K562 (cell line): ENCODE data around the gene UQCR11. TPM values are rescaled to one million over a fixed set of nuclear protein-coding genes. Genes with fewer than 3 reads are reported as not detected.
A peak's percentile ranks its signal among the peaks of the same experiment; 100 is the strongest.

Experiments used
- CEBPB ChIP-seq: fragments of 450-650 bp; IDR thresholded peaks from 2 replicates; pipeline ENCODE4 v1.6.1; 2016; ENCODE audit warnings: missing genetic modification characterization, missing compliant biosample characterization
- CEBPG ChIP-seq, 3 experiments: fragments of 200-800 bp in 1 of 3; sonication (Bioruptor generic) in 1 of 3; sonication (generic) in 1 of 3; formaldehyde crosslinking in 1 of 3; IDR thresholded peaks in 2 of 3; conservative IDR thresholded peaks in 1 of 3; 2 replicates each; pipeline versions ENCODE4 v1.6.1 to v1.8.0; 2016 to 2022; ENCODE audit warnings: missing compliant biosample characterization in 2 of 3, missing genetic modification characterization in 2 of 3, mild to moderate bottlenecking in 1 of 3, missing genetic modification reagents in 1 of 3
- ELK1 ChIP-seq: sonication (generic); formaldehyde crosslinking; IDR thresholded peaks from 2 replicates; pipeline ENCODE4 v1.8.1; 2022; ENCODE audit warnings: missing genetic modification reagents
- FOXM1 ChIP-seq, 2 experiments: fragments of 450-650 bp in 1 of 2; sonication (generic) in 1 of 2; formaldehyde crosslinking in 1 of 2; IDR thresholded peaks; 2 replicates each; pipeline versions ENCODE4 v1.6.1 to v1.9.0; 2017 to 2022; ENCODE audit warnings: low read depth in 2 of 2, mild to moderate bottlenecking in 2 of 2, missing genetic modification reagents in 1 of 2, moderate library complexity in 1 of 2
- MTA1 ChIP-seq: fragments of 450-650 bp; IDR thresholded peaks from 2 replicates; pipeline ENCODE4 v1.6.1; 2017; ENCODE audit warnings: borderline replicate concordance
- NR4A1 ChIP-seq, 2 experiments: fragments of 250-450 bp in 1 of 2; fragments of 450-650 bp in 1 of 2; sonication (Bioruptor Pico) in 1 of 2; IDR thresholded peaks; 2 replicates each; pipeline versions ENCODE4 v1.4.0 to v1.6.1; 2016 to 2020; ENCODE audit warnings: mild to moderate bottlenecking in 2 of 2, missing compliant biosample characterization in 1 of 2, missing genetic modification characterization in 1 of 2, moderate library complexity in 1 of 2
- VEZF1 ChIP-seq: fragments of 200-800 bp; sonication (Bioruptor generic); IDR thresholded peaks from 2 replicates; pipeline ENCODE4 v1.6.1; 2017; ENCODE audit warnings: missing genetic modification characterization, missing compliant biosample characterization
- ZNF436 ChIP-seq: fragments of 250-450, 450-650 bp; sonication (Bioruptor Pico); formaldehyde crosslinking; IDR thresholded peaks from 2 replicates; pipeline ENCODE4 v1.7.0; 2020; ENCODE audit warnings: mild to moderate bottlenecking
- ZNF644 ChIP-seq: fragments of 200-800 bp; sonication (Bioruptor generic); IDR thresholded peaks from 2 replicates; pipeline ENCODE4 v1.6.1; 2016; ENCODE audit warnings: low read depth, missing genetic modification characterization, missing compliant biosample characterization
- polyA plus RNA-seq, 8 experiments: library from polyadenylated mRNA; depleted of rRNA in 4 of 8; stranded (reverse) in 5 of 8; unstranded in 3 of 8; fragments of >200 nt; fragmentation: Nextera tagmentation in 2 of 8; fragmentation: Illumina TruSeq in 1 of 8; extraction: Ambion mirVana in 2 of 8; extraction: Trizol in 1 of 8; gene quantifications; 2 replicates each; pipeline versions ENCODE4 v1.2.1 to v1.2.3, GENCODE V29; 2011 to 2014; ENCODE audit warnings: inconsistent platforms in 1 of 8, missing spikeins in 1 of 8
- total RNA-seq, 7 experiments: library from RNA; depleted of rRNA in 6 of 7; stranded (reverse); fragments of >200 nt in 6 of 7; fragmentation: Illumina TruSeq in 2 of 7; extraction: Trizol in 2 of 7; gene quantifications; 2 replicates each; pipeline versions ENCODE4 v1.2.1 to v1.2.3, GENCODE V29; 2011 to 2021; ENCODE audit warnings: low replicate concordance in 1 of 7

Gene UQCR11
- total and polyA plus RNA-seq, 9 of the 15 experiments (the other 6 are each of a cell fraction or from before 2014, with no cell fraction given) = 57.6 to 394 (median 259) TPM

GRCh38 chr19:1569997-1570396 is 35.3 kb downstream of the UQCR11 start (continued):
- TF ChIP-seq ZNF436 (CRISPR knock-in tag) = no peak
- TF ChIP-seq FOXM1 (IDR thresholded peaks at IDR 0.05; ENCODE audit: low read depth) = no peak
- TF ChIP-seq FOXM1 (CRISPR knock-in tag; IDR thresholded peaks at IDR 0.05; ENCODE audit: low read depth) = no peak
- TF ChIP-seq MTA1 = peak; percentile 71; the same call in 1 of the 2 replicates
- no peak for TF ChIP-seq CEBPB (tag)
- TF ChIP-seq NR4A1 (CRISPR knock-in tag; IDR thresholded peaks at IDR 0.05) = no peak
- TF ChIP-seq NR4A1 (tag; IDR thresholded peaks at IDR 0.05) = no peak
- TF ChIP-seq ELK1 (CRISPR knock-in tag) = no peak
- TF ChIP-seq CEBPG (CRISPR knock-in tag; IDR thresholded peaks at IDR 0.05) = no peak
- TF ChIP-seq CEBPG (tag; conservative IDR thresholded peaks at IDR 0.05 in 1 of 2, IDR thresholded peaks at IDR 0.05 in 1 of 2) = no peak
- TF ChIP-seq ZNF644 (tag) = no peak
- no peak for TF ChIP-seq VEZF1 (CRISPR knock-in tag)
